Adipocyte (in vitro differentiated cells): Measurements from ENCODE around the gene MMP25.
"Not testable (repeated sequence)": the region's sequence is repeated elsewhere in the genome, so short reads cannot be mapped to it uniquely, and the experiment has no call there.

Source experiments
- DNase-seq: peaks from one replicate; pipeline ENCODE4 v3.0.0-alpha.2; 2015; ENCODE audit warnings: low read depth
- H3K27me3 ChIP-seq: replicated peaks from 2 replicates; pipeline ENCODE4 v1.7.0; 2013; ENCODE audit warnings: mild to moderate bottlenecking, low read length, moderate library complexity; ENCODE audit not compliant: control insufficient read depth, insufficient read depth
- H3K36me3 ChIP-seq: 2 replicates; pipeline ENCODE4 v1.7.0; 2013; ENCODE audit warnings: low read length, mild to moderate bottlenecking, moderate library complexity; ENCODE audit not compliant: control insufficient read depth, insufficient read depth, severe bottlenecking
- H3K4me1 ChIP-seq: 2 replicates; pipeline ENCODE4 v1.7.0; 2013; ENCODE audit warnings: mild to moderate bottlenecking, low read length, moderate library complexity; ENCODE audit not compliant: control insufficient read depth, insufficient read depth
- H3K4me3 ChIP-seq: 2 replicates; pipeline ENCODE4 v1.7.0; 2013; ENCODE audit warnings: mild to moderate bottlenecking, low read length, moderate library complexity
- H3K9ac ChIP-seq: 2 replicates; pipeline ENCODE4 v1.7.0; 2013; ENCODE audit warnings: mild to moderate bottlenecking, low read length, moderate library complexity
- H3K9me3 ChIP-seq: 2 replicates; pipeline ENCODE4 v1.7.0; 2013; ENCODE audit warnings: mild to moderate bottlenecking, low read length, moderate library complexity; ENCODE audit not compliant: control insufficient read depth

MMP25 gene

GRCh38 chr16:3071655-3072054, 25.3 kb downstream of the MMP25 start:
- DNase-seq, result no peak
- Histone ChIP-seq H3K4me3 (no peak overlapping the region), H3K9me3 (no peaks in the 10 kb centered on the region), H3K27me3 (peaks cover 22% of the 10 kb centered on the region), H3K36me3 (no peaks in the 10 kb centered on the region), H3K4me1 (no peaks in the 10 kb centered on the region), H3K9ac (no peak overlapping the region)

GRCh38 chr16:3072148-3072547, 25.8 kb downstream of the MMP25 start:
- not testable (repeated sequence) for H3K9me3 ChIP-seq, H3K4me1 ChIP-seq, DNase-seq, H3K9ac ChIP-seq, H3K4me3 ChIP-seq, H3K36me3 ChIP-seq
- H3K27me3 ChIP-seq, result peaks cover 24% of the 10 kb centered on the region

DNA sequence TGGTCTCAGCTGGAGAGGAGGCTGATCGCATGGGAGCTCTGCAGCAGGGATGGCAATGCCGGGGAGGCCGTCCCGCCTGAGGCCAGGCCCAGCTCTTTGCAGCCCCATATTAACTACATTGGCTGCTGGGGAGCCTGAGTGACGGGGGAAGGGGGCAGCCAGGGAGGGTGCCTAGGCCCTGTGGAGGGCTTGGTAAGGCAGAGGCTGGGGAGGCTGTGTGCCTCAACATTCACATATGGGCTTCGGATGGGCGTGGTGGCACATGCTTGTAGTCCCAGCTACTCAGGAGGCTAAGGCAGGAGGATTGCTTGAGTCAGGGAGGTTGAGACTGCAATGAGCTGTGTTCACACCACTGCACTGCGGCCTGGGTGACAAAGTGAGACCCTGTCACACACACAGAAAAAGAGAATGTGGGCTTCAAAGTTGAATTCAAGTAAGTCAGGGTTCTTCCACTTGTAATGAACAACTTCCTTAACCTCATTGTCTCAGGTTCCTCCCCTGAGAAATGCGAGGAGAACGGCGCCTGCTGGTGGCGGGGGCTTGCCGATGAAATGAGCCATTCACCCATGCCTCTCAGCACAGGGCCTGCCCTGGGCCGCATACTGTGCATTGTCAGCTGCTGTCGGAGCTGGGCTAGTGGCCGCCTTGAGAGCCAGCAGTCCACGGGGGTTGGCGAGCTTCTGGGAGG, 26.4 kb downstream of the MMP25 start:
- not testable (repeated sequence) for DNase-seq, H3K36me3 ChIP-seq, H3K4me3 ChIP-seq, H3K9ac ChIP-seq, H3K4me1 ChIP-seq, H3K9me3 ChIP-seq
- H3K27me3 ChIP-seq, result peaks cover 27% of the 10 kb centered on the region

GRCh38 chr16:3073448-3073847, 27.1 kb downstream of the MMP25 start:
- no peak for DNase-seq
- H3K36me3 ChIP-seq, result no peaks in the 10 kb centered on the region
- H3K4me3 ChIP-seq, result no peak overlapping the region
- no peaks in the 10 kb centered on the region for H3K9me3 ChIP-seq
- H3K4me1 ChIP-seq, result no peaks in the 10 kb centered on the region
- H3K9ac ChIP-seq, result no peak overlapping the region
- H3K27me3 ChIP-seq, result peaks cover 29% of the 10 kb centered on the region

GRCh38 chr16:3074860-3075522, 28.6 kb downstream of the MMP25 start:
- no peaks in the 10 kb centered on the region for H3K4me1 ChIP-seq
- no peaks in the 10 kb centered on the region for H3K36me3 ChIP-seq
- H3K9me3 ChIP-seq, result no peaks in the 10 kb centered on the region
- no peak for DNase-seq
- no peak overlapping the region for H3K4me3 ChIP-seq
- no peak overlapping the region for H3K9ac ChIP-seq
- peaks cover 31% of the 10 kb centered on the region for H3K27me3 ChIP-seq

GRCh38 chr16:3075523-3075915, 29.2 kb downstream of the MMP25 start:
- Histone ChIP-seq H3K27me3 (peaks cover 31% of the 10 kb centered on the region), H3K4me1 (no peaks in the 10 kb centered on the region), H3K9ac (no peak overlapping the region), H3K4me3 (no peak overlapping the region), H3K36me3 (no peaks in the 10 kb centered on the region), H3K9me3 (no peaks in the 10 kb centered on the region)
- DNase-seq, result no peak

- not testable (repeated sequence) for DNase-seq
These were observed 29.6 kb downstream of the MMP25 start for GRCh38 chr16:3075946-3076345.

GRCh38 chr16:3076577-3076976, 30.2 kb downstream of the MMP25 start:
- Histone ChIP-seq H3K4me1 (no peaks in the 10 kb centered on the region), H3K27me3 (peaks cover 33% of the 10 kb centered on the region), H3K9ac (no peak overlapping the region), H3K9me3 (no peaks in the 10 kb centered on the region), H3K4me3 (no peak overlapping the region), H3K36me3 (no peaks in the 10 kb centered on the region)
- no peak for DNase-seq

More at GRCh38 chr16:3075946-3076345, 29.6 kb downstream of the MMP25 start:
- not testable (repeated sequence) for H3K36me3 ChIP-seq, H3K4me1 ChIP-seq, H3K4me3 ChIP-seq, H3K9ac ChIP-seq, H3K9me3 ChIP-seq
- peaks cover 36% of the 10 kb centered on the region for H3K27me3 ChIP-seq

DNA sequence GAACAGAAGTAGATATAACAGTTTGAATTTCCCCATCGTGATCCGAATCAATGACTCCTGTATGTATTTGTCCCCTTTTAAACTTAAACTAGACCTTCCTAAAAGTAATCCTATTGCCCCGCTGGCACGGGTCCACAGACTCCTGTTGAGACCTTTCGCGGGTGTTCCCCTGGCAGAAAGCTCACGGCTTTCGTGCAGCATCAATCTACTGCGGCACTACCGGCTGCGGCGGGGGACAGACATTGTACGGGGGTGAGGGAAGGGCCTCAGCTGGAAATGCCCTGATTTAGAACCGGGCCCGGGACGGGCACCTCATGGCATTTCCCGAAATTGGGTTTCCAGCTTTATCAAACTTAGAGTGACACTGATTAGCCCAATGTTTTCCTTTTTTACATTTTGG, 33.7 kb downstream of the MMP25 start:
- no peaks in the 10 kb centered on the region for H3K36me3 ChIP-seq

GRCh38 chr16:3081957-3082356, 35.6 kb downstream of the MMP25 start:
- H3K4me1 ChIP-seq, H3K9me3 ChIP-seq, H3K4me3 ChIP-seq, H3K9ac ChIP-seq, H3K36me3 ChIP-seq, DNase-seq: not testable (repeated sequence)
- peaks cover 15% of the 10 kb centered on the region for H3K27me3 ChIP-seq

More for the DNA sequence above, 33.7 kb downstream of the MMP25 start:
- no peaks in the 10 kb centered on the region for H3K4me1 ChIP-seq
- H3K9me3 ChIP-seq, result no peaks in the 10 kb centered on the region
- no peak overlapping the region for H3K9ac ChIP-seq
- H3K27me3 ChIP-seq, result peaks cover 24% of the 10 kb centered on the region
- no peak overlapping the region for H3K4me3 ChIP-seq
- DNase-seq, result no peak

- H3K4me1 ChIP-seq, H3K9ac ChIP-seq, H3K9me3 ChIP-seq, H3K36me3 ChIP-seq, DNase-seq, H3K4me3 ChIP-seq: not testable (repeated sequence)
- peaks cover 24% of the 10 kb centered on the region for H3K27me3 ChIP-seq
These were observed 37.0 kb downstream of the MMP25 start for GRCh38 chr16:3083408-3083807.
